ENCODE data around the gene HLA-E.
"Not testable (repeated sequence)": the region's sequence is repeated elsewhere in the genome, so short reads cannot be mapped to it uniquely, and the experiment has no call there.

DNA sequence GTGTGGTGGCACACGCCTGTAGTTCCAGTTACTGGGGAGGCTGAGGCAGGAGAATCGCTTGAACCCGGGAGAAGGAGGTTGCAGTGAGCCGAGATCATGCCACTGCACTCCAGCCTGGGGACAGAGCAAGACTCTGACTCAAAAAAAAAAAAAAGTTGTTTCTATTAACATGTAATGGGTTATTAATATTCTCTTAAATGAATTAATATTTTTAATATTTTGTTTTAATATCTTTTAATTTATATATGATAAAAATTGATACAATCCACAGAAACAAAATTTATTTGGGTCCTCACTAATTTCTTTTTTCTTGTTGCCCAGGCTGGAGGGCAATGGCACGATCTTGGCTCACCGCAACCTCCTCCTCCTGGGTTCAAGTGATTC is 620 bp upstream of the HLA-E start:
- TF ChIP-seq POLR2A (IDR thresholded peaks at IDR 0.05; ENCODE audit: low read depth, low read length); POLR2AphosphoS5 (IDR thresholded peaks at IDR 0.05; ENCODE audit: low read depth, low read length); TAF1 (IDR thresholded peaks at IDR 0.05; ENCODE audit: borderline replicate concordance, low read depth, low read length): not testable (repeated sequence)

Data from GM12892 (cell line).